Gastroesophageal sphincter (tissue), 3 donors: ENCODE data around the gene UNK.

ENCODE experiments used
- POLR2A ChIP-seq, 2 donors: fragments of 450-650 bp; IDR thresholded peaks; one replicate each; pipeline ENCODE4 v1.6.1; 2017; ENCODE audit warnings: antibody characterized with exemption in 2 of 2, mild to moderate bottlenecking in 2 of 2, moderate library complexity in 1 of 2
- TF ChIP-seq, protein P1 (sequence below), 4 experiments: fragments of 200-600 bp in 2 of 4; fragments of 450-650 bp in 2 of 4; sonication (generic) in 1 of 4; IDR thresholded peaks; one replicate each; pipeline ENCODE4 v1.5.1; 2017 to 2019; ENCODE audit warnings: antibody characterized with exemption in 4 of 4, mild to moderate bottlenecking in 2 of 4, moderate library complexity in 2 of 4

DNA sequence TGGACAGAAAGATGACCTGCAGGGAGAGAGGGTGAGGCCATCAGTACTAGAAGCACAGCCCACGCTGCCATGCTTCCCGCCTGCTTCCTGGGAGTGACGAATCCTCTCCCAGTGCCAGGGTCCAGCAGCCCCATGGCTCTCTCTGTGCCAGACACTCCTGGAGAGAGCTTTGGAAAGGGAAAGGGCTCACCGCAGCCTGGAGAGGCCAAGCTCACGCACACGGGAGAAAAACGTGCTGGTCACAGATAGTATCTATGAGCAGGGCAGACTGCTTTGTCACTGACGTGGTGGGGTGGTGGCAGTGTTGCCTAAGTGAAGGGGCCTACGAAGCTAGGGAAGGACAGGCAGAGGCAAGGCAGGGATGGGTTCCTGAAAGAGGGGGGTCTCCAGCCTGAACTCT is 65.1 kb downstream of the UNK start:
- TF ChIP-seq, protein P1, sequence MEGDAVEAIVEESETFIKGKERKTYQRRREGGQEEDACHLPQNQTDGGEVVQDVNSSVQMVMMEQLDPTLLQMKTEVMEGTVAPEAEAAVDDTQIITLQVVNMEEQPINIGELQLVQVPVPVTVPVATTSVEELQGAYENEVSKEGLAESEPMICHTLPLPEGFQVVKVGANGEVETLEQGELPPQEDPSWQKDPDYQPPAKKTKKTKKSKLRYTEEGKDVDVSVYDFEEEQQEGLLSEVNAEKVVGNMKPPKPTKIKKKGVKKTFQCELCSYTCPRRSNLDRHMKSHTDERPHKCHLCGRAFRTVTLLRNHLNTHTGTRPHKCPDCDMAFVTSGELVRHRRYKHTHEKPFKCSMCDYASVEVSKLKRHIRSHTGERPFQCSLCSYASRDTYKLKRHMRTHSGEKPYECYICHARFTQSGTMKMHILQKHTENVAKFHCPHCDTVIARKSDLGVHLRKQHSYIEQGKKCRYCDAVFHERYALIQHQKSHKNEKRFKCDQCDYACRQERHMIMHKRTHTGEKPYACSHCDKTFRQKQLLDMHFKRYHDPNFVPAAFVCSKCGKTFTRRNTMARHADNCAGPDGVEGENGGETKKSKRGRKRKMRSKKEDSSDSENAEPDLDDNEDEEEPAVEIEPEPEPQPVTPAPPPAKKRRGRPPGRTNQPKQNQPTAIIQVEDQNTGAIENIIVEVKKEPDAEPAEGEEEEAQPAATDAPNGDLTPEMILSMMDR (IDR thresholded peaks at IDR 0.05), result no peak
- no peak for TF ChIP-seq POLR2A (IDR thresholded peaks at IDR 0.05)
